GM10248 (cell line): ENCODE data around the gene LRRC75A.
"Not testable (repeated sequence)": the region's sequence is repeated elsewhere in the genome, so short reads cannot be mapped to it uniquely, and the experiment has no call there.

Experiments used
- CTCF ChIA-PET: fragments of 300-600 bp; sonication (Branson Sonifier 250); formaldehyde crosslinking; extraction: SDS; loops from one replicate; lab custom pipeline; 2021; ENCODE audit warnings: antibody characterized with exemption; lab: Yijun Ruan, JAX
- POLR2A ChIA-PET: fragments of 350-650 bp; sonication (Branson Sonifier 250); formaldehyde crosslinking; extraction: SDS; loops from one replicate; lab custom pipeline; 2020; ENCODE audit warnings: antibody characterized with exemption; lab: Yijun Ruan, JAX
- DNase-seq: peaks from one replicate; pipeline ENCODE4 v3.0.0; 2012; ENCODE audit errors: extremely low spot score
- CTCF ChIP-seq: IDR thresholded peaks from 2 replicates; pipeline ENCODE4 v1.5.1; 2012; ENCODE audit warnings: mild to moderate bottlenecking, low read depth; ENCODE audit errors: extremely low read depth, missing control alignments, control extremely low read depth

The LRRC75A gene

GRCh38 chr17:16406742-16407674 lies 85.0 kb downstream of the LRRC75A start:
- no peak for TF ChIP-seq CTCF
- DNase-seq, result peak; percentile 73
- ChIA-PET POLR2A (interaction anchor here (1.3 to 2.3 kb wide), 3 partner anchors 22 to 34 kb away, joined by 7 to 20 read pairs (median 11); partner anchors contain the start of gene UBB), CTCF (interaction anchor here (0.9 to 2.6 kb wide), 6 partner anchors 12 to 115 kb away, joined by 3 to 20 read pairs (median 4); no protein-coding TSS in a partner anchor)

DNA sequence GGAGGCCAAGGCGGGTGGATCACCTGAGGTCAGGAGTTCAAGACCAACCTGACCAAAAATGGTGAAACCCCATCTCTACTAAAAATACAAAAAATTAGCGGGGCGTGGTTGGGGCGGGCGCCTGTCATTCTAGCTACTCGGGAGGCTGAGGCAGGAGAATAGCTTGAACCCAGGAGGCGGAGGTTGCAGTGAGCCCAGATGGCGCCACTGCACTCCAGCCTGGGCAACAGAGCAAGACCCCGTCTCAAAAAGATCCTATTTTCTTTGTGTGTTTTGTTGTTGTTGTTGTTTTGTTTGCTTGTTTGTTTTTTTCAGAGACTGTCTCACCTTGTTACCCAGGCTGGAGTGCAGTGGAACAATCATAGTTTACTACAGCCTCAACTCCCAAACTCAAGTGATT lies 88.1 kb downstream of the LRRC75A start:
- ChIA-PET CTCF (interaction anchor here (0.7 to 2.2 kb wide), 4 partner anchors 12 to 40 kb away, joined by 3 to 8 read pairs (median 3); partner anchors contain the start of gene TRPV2), POLR2A (interaction anchor here (0.9 to 1.0 kb wide), 2 partner anchors 21 to 23 kb away, joined by 3 to 5 read pairs; partner anchors contain the start of gene UBB)
- DNase-seq, result not testable (repeated sequence)

DNA sequence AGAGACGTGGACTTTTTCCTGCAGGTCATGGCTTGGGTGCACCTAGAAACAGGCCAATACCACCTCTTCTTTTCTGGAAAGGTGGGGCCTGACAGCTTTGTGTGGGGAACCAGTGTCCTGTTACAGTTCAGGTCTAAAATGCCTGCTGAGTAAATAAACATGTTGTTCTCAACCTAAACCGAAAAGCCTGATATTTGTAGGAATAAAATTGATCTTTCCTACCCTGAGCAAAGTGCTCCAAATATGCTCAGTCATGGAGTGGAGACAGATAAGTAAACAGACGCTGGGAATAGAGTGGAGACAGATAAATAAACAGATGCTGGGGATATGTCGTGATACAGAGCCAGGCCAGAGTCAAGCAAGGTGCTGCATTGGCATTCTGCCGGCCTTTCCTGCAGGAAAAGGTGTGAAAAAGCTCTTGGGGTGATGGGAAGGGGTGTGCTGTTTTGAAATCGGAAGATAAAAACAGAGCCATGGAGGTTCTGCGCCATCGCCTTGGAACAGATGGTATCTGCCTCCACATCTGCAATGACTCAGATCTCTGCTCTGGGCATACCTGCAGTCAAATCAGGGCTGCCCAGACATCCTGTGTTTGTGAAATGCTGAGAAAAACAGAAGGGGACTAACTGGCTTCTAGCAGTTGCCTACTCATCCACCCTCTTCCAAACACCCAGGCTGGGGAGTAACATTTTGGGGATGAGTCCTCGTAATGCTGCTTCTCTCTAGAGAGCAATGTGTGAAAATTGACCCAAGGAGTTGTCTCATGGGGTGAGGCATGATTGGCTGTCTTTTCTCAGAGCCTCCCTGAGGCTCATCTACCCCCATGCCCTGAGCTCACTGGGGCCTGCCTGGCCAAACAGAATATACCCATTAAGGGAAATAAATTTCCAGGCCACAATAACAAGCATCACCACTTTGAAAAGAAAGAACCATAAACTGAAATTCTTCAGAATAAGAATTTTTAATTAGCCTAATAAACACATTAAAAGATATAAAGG lies 93.4 kb downstream of the LRRC75A start:
- POLR2A ChIA-PET, result no interaction called here
- CTCF ChIA-PET, result no interaction called here
- no peak for TF ChIP-seq CTCF
- DNase-seq, result no peak

DNA sequence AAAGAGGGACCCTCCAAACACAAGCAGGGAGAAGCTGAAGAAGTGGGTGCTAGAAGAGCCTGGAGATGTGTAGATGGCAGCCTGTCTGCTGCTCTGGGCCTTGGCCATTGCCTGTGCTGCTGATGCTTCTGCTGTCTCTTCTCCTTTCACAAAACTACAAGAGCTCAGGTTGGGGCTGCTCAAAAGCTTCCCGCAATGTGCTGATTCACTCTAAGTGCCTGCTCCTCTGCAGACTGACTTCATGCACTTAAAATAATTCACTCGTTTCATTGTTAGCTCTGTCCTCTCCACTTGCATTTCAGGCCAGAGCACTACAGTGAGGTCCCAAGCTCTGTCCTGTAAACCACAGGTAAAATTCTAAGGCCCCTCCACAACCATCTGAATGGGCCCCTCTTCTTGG lies 95.3 kb downstream of the LRRC75A start:
- ChIA-PET CTCF (interaction anchor here (1.1 kb wide), 1 partner anchor 20 kb away, joined by 3 read pairs; no protein-coding TSS in a partner anchor), POLR2A (interaction anchor here (1.0 kb wide), 1 partner anchor 16 kb away, joined by 3 read pairs; the partner anchor contains the start of gene UBB)
- DNase-seq, result not testable (repeated sequence)

- POLR2A ChIA-PET, result interaction anchor here (1.0 kb wide), 1 partner anchor 15 kb away, joined by 3 read pairs; the partner anchor contains the start of gene UBB
- not testable (repeated sequence) for DNase-seq
- CTCF ChIA-PET, result interaction anchor here (2.2 kb wide), 1 partner anchor 19 kb away, joined by 8 read pairs; the partner anchor contains the start of gene TRPV2
These were observed 96.1 kb downstream of the LRRC75A start for GRCh38 chr17:16395887-16396286.

DNA sequence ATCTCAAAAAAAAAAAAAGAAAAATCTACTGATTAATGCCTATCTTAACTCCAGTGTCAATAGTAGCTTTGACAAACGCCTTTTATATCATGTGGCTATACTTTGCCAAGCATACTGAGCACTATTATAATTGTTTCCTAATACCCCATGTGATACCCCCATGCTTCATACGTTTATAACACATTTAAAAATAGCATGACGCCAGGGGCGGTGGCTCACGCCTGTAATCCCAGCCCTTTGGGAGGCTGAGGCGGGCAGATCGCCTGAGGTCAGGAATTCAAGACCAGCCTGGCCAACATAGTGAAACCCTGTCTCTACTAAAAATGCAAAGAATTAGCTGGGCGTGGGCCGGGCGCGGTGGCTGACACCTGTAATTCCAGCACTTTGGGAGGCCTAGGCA lies 99.5 kb downstream of the LRRC75A start:
- POLR2A ChIA-PET, DNase-seq, CTCF ChIA-PET: not testable (repeated sequence)
